ENCODE results near the gene PKD1. TPM values are rescaled to one million over a fixed set of nuclear protein-coding genes. Genes with fewer than 3 reads are reported as not detected.

The PKD1 gene
- total RNA-seq, 4 donors from 2014 or later = 209 to 446 (median 293) TPM

GRCh38 chr16:2076072-2076865 is 59.4 kb downstream of the PKD1 start:
- 90% methylated on average over 10 of the region's 28 CpGs for WGBS
- Histone ChIP-seq H3K27ac (no peak overlapping the region), H3K36me3 (peaks cover 89% of the 10 kb centered on the region), H3K27me3 (no peaks in the 10 kb centered on the region), H3K4me3 (no peak overlapping the region), H3K9me3 (no peaks in the 10 kb centered on the region), H3K4me1 (peaks cover 8% of the 10 kb centered on the region)
- TF ChIP-seq POLR2AphosphoS5 (IDR thresholded peaks at IDR 0.05) (no peak), POLR2A (IDR thresholded peaks at IDR 0.05) (no peak), EP300 (IDR thresholded peaks at IDR 0.05) (no peak), CTCF (IDR thresholded peaks at IDR 0.05) (no peak)
- DNase-seq (ENCODE audit: low spot score in 2 of 2) = no peak

- H3K4me1 ChIP-seq = peaks cover 8% of the 10 kb centered on the region
- no peaks in the 10 kb centered on the region for H3K9me3 ChIP-seq
- TF ChIP-seq POLR2A (IDR thresholded peaks at IDR 0.05) (no peak), POLR2AphosphoS5 (IDR thresholded peaks at IDR 0.05) (no peak), EP300 (IDR thresholded peaks at IDR 0.05) (no peak), CTCF (IDR thresholded peaks at IDR 0.05) (no peak)
- no peaks in the 10 kb centered on the region for H3K27me3 ChIP-seq
- H3K4me3 ChIP-seq = no peak overlapping the region
- WGBS = 93% methylated on average over 16 of the region's 24 CpGs
- no peak overlapping the region for H3K27ac ChIP-seq
- no peak for DNase-seq (ENCODE audit: low spot score in 2 of 2)
- H3K36me3 ChIP-seq = peaks cover 89% of the 10 kb centered on the region
These were observed 60.1 kb downstream of the PKD1 start for GRCh38 chr16:2075631-2076030.

GRCh38 chr16:2074071-2074470 is 61.6 kb downstream of the PKD1 start:
- Histone ChIP-seq H3K27me3 (no peaks in the 10 kb centered on the region), H3K27ac (no peak overlapping the region), H3K4me3 (no peak overlapping the region), H3K4me1 (peaks cover 8% of the 10 kb centered on the region), H3K9me3 (no peaks in the 10 kb centered on the region), H3K36me3 (peaks cover 86% of the 10 kb centered on the region)
- no CpG with 5 or more reads among the region's 20 CpGs for WGBS
- DNase-seq (ENCODE audit: low spot score in 2 of 2) = no peak
- TF ChIP-seq POLR2A (IDR thresholded peaks at IDR 0.05) (no peak), EP300 (IDR thresholded peaks at IDR 0.05) (no peak), POLR2AphosphoS5 (IDR thresholded peaks at IDR 0.05) (no peak), CTCF (IDR thresholded peaks at IDR 0.05) (no peak)

GRCh38 chr16:2072926-2073325 is 62.8 kb downstream of the PKD1 start:
- H3K36me3 ChIP-seq = peaks cover 93% of the 10 kb centered on the region
- DNase-seq (ENCODE audit: low spot score in 2 of 2) = no peak
- 85% methylated on average over 6 of the region's 8 CpGs for WGBS

More at GRCh38 chr16:2072926-2073325, 62.8 kb downstream of the PKD1 start:
- H3K27ac ChIP-seq = no peak overlapping the region
- no peaks in the 10 kb centered on the region for H3K4me1 ChIP-seq
- TF ChIP-seq POLR2A (IDR thresholded peaks at IDR 0.05) (no peak), EP300 (IDR thresholded peaks at IDR 0.05) (no peak), POLR2AphosphoS5 (IDR thresholded peaks at IDR 0.05) (no peak), CTCF (IDR thresholded peaks at IDR 0.05) (no peak)
- no peaks in the 10 kb centered on the region for H3K27me3 ChIP-seq
- H3K9me3 ChIP-seq = no peaks in the 10 kb centered on the region
- H3K4me3 ChIP-seq = no peak overlapping the region

Measured in suprapubic skin (tissue), 4 donors.